T-cell (primary cell): ENCODE measurements around the gene CUL5. TPM values are rescaled to one million over a fixed set of nuclear protein-coding genes. Genes with fewer than 3 reads are reported as not detected.
A peak's percentile ranks its signal among the peaks of the same experiment; 100 is the strongest.

Source experiments
- ATAC-seq, 4 experiments: fragments of 200-7000 bp in 3 of 4; fragments of 150-1000 bp in 1 of 4; cut with Tn5 transposase; replicated peaks in 1 of 4; 1 replicate in 3 of 4; 2 replicates in 1 of 4; pipeline ENCODE4 v1.10.0; 2021; ENCODE audit warnings: moderate library complexity in 3 of 4, mild to moderate bottlenecking in 2 of 4, moderate number of reproducible peaks in 1 of 4
- CTCF ChIA-PET, 2 donors: fragments of 300-600 bp; sonication (Branson Sonifier 250); formaldehyde crosslinking; loops; one replicate each; lab custom pipeline; 2022; ENCODE audit warnings: antibody characterized with exemption in 2 of 2; lab: Charles Lee
- POLR2A ChIA-PET, 2 donors: fragments of 300-600 bp; sonication (Branson Sonifier 250); formaldehyde crosslinking; loops; one replicate each; lab custom pipeline; 2022; ENCODE audit warnings: antibody characterized with exemption in 2 of 2; lab: Charles Lee
- DNase-seq, 35 experiments: peaks; one replicate each; pipeline versions ENCODE4 v3.0.0 to v3.0.0-alpha.2; 2013 to 2023
- H3K27ac ChIP-seq: one replicate; pipeline ENCODE4 v1.5.1; 2013; ENCODE audit warnings: low read length
- H3K27me3 ChIP-seq, 2 experiments: replicated peaks in 1 of 2; 1 replicate in 1 of 2; 2 replicates in 1 of 2; pipeline versions ENCODE4 v1.6.1 to v1.7.0; 2013; ENCODE audit warnings: low read length in 1 of 2, mixed read lengths in 1 of 2; ENCODE audit not compliant: control insufficient read depth in 2 of 2, insufficient read depth in 2 of 2; ENCODE audit errors: extremely low read depth in 1 of 2
- H3K36me3 ChIP-seq, 2 donors: 1 replicate in 1 of 2; 2 replicates in 1 of 2; pipeline versions ENCODE4 v1.6.1 to v1.7.0; 2013; ENCODE audit warnings: low read length in 1 of 2; ENCODE audit not compliant: control insufficient read depth in 2 of 2, insufficient read depth in 1 of 2; ENCODE audit errors: extremely low read depth in 1 of 2
- H3K4me1 ChIP-seq, 2 experiments: 1 replicate in 1 of 2; 2 replicates in 1 of 2; pipeline versions ENCODE4 v1.6.1 to v1.7.0; 2013; ENCODE audit warnings: low read length in 2 of 2, mixed read lengths in 1 of 2; ENCODE audit not compliant: insufficient read depth in 2 of 2, control insufficient read depth in 1 of 2; ENCODE audit errors: extremely low read depth in 1 of 2
- H3K4me3 ChIP-seq, 2 donors: 1 replicate in 1 of 2; 2 replicates in 1 of 2; pipeline versions ENCODE4 v1.5.1 to v1.7.0; 2013; ENCODE audit warnings: mild to moderate bottlenecking in 2 of 2, low read length in 1 of 2, moderate library complexity in 1 of 2; ENCODE audit not compliant: control insufficient read depth in 1 of 2; ENCODE audit errors: extremely low read depth in 1 of 2
- H3K9me3 ChIP-seq: 2 replicates; pipeline ENCODE4 v1.7.0; 2013
- H3K27ac Mint-ChIP-seq, 2 donors: one replicate each; pipeline ENCODE4 v1.8.0; 2020 to 2021; ENCODE audit warnings: mild to moderate bottlenecking in 2 of 2, mixed read lengths in 2 of 2
- H3K27me3 Mint-ChIP-seq, 2 donors: one replicate each; pipeline ENCODE4 v1.8.0; 2021 to 2022; ENCODE audit warnings: mixed read lengths in 2 of 2
- H3K36me3 Mint-ChIP-seq: one replicate; pipeline ENCODE4 v1.8.0; 2021; ENCODE audit warnings: mixed read lengths
- H3K4me1 Mint-ChIP-seq, 3 donors: one replicate each; pipeline ENCODE4 v1.8.0; 2020 to 2022; ENCODE audit warnings: mixed read lengths in 3 of 3, mild to moderate bottlenecking in 1 of 3
- H3K4me3 Mint-ChIP-seq, 3 donors: one replicate each; pipeline ENCODE4 v1.8.0; 2020 to 2022; ENCODE audit warnings: mild to moderate bottlenecking in 3 of 3, mixed read lengths in 3 of 3, moderate library complexity in 3 of 3
- H3K9me3 Mint-ChIP-seq, 3 donors: one replicate each; pipeline ENCODE4 v1.8.0; 2020 to 2022; ENCODE audit warnings: mixed read lengths in 3 of 3
- WGBS: methylation state at CpG from one replicate; pipeline ENCODE4 v1.1.5; 2013; ENCODE audit warnings: missing lambda C conversion rate; ENCODE audit not compliant: insufficient coverage; 5-methylcytosine and 5-hydroxymethylcytosine counted together
- total RNA-seq, 35 experiments: library from RNA in 6 of 35; stranded (reverse) in 6 of 35; fragments of 120-200 nt in 1 of 35; gene quantifications; one replicate each; pipeline versions ENCODE4 v1.2.1 to v1.2.4 and lab custom pipeline; 2013 to 2026

The CUL5 gene
- total RNA-seq: 10 to 100 TPM; 36.2 to 50.6 (median 42.7) TPM
- 33.1 TPM for total RNA-seq (2013)
- 41.9 to 124 (median 80.7) reads per million in 29 experiments for total RNA-seq (lab: John Stamatoyannopoulos, UW)

GRCh38 chr11:108008656-108009496 is at the start of gene CUL5:
Gene CUL5, plus strand, starts transcription at chr11:108008898. Its CDS starts 451 bp downstream, at chr11:108009349.
- no peaks in the 10 kb centered on the region for H3K36me3 Mint-ChIP-seq
- peaks cover 5 to 23% (median 12%) of the 10 kb centered on the region in 3 donors for H3K4me1 Mint-ChIP-seq
- CTCF ChIA-PET: interaction anchor here in 1 of 2 donors (0.7 to 1.9 kb wide), 13 partner anchors 9 to 656 kb away, joined by 3 to 13 read pairs (median 5); partner anchors contain the start of genes CWF19L2 and DDX10
- under 1% methylated on average over 72 of the region's 72 CpGs for WGBS
- peak within 1 kb of the TSS; percentile 93 to 95 for H3K27ac Mint-ChIP-seq
- no peaks in the 10 kb centered on the region for H3K9me3 Mint-ChIP-seq
- no peaks in the 10 kb centered on the region for H3K36me3 ChIP-seq
- peak within 1 kb of the TSS; percentile 99 for H3K4me3 ChIP-seq
- H3K4me1 ChIP-seq: peaks cover 20 to 23% of the 10 kb centered on the region in 2 experiments
- no peaks in the 10 kb centered on the region for H3K27me3 Mint-ChIP-seq
- peak within 1 kb of the TSS in 2 of 3 donors; percentile 98 to 99 for H3K4me3 Mint-ChIP-seq
- DNase-seq (peak; percentile 78 to 94 (median 85)), ATAC-seq (peak; percentile 88 to 92 (median 90))
- H3K27me3 ChIP-seq: no peaks in the 10 kb centered on the region
- H3K9me3 ChIP-seq: no peaks in the 10 kb centered on the region
- POLR2A ChIA-PET: interaction anchor here (0.5 to 1.2 kb wide), 3 partner anchors 126 to 656 kb away, joined by 4 to 7 read pairs (median 5); partner anchors contain the start of genes CWF19L2 (in 1 of the 2) and DDX10 (in 1 of the 2)
- peak within 1 kb of the TSS; percentile 97 for H3K27ac ChIP-seq

DNA sequence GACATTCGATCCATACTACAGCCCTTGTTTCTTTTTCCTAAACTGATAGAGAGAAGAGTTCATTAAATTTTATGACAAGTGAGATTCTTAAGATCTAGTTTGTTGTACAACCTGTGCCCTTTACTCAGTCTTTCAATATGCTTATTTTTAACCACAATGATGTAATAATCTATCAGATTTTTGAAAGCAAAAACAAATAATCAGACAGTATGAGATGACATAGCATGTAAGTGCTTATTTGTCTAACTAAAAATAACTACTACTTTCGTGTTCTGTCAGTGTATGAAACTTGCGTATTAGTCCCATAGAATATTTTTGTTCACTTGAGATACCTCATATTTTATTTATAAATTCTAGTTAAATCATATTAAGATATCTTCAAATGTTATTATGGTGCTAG is 47.2 kb upstream of the CUL5 start:
- DNase-seq (no peak), ATAC-seq (no peak)
- no peaks in the 10 kb centered on the region for H3K36me3 Mint-ChIP-seq
- no peak overlapping the region for H3K4me3 Mint-ChIP-seq
- Histone ChIP-seq H3K4me3 (no peak overlapping the region), H3K4me1 (no peaks in the 10 kb centered on the region), H3K27ac (no peak overlapping the region), H3K9me3 (no peaks in the 10 kb centered on the region), H3K27me3 (no peaks in the 10 kb centered on the region), H3K36me3 (no peaks in the 10 kb centered on the region)
- WGBS: no CpG with 5 or more reads among the region's 3 CpGs
- POLR2A ChIA-PET: no interaction called here
- H3K27me3 Mint-ChIP-seq: peaks cover 14 to 18% of the 10 kb centered on the region in 2 donors
- CTCF ChIA-PET: no interaction called here
- no peaks in the 10 kb centered on the region for H3K9me3 Mint-ChIP-seq
- no peaks in the 10 kb centered on the region for H3K4me1 Mint-ChIP-seq
- no peak overlapping the region for H3K27ac Mint-ChIP-seq

GRCh38 chr11:107962181-107962580 is 46.5 kb upstream of the CUL5 start:
- H3K4me3 ChIP-seq: no peak overlapping the region
- Mint-ChIP-seq H3K27ac (no peak overlapping the region), H3K27me3 (peaks cover 9 to 13% of the 10 kb centered on the region in 2 donors), H3K9me3 (no peaks in the 10 kb centered on the region), H3K4me1 (no peaks in the 10 kb centered on the region), H3K36me3 (no peaks in the 10 kb centered on the region), H3K4me3 (no peak overlapping the region)
- no peaks in the 10 kb centered on the region for H3K9me3 ChIP-seq
- H3K36me3 ChIP-seq: no peaks in the 10 kb centered on the region
- POLR2A ChIA-PET: no interaction called here
- CTCF ChIA-PET: no interaction called here
- WGBS: no CpG with 5 or more reads among the region's 1 CpG
- H3K27ac ChIP-seq: no peak overlapping the region
- H3K27me3 ChIP-seq: no peaks in the 10 kb centered on the region
- DNase-seq (no peak), ATAC-seq (no peak)
- no peaks in the 10 kb centered on the region for H3K4me1 ChIP-seq

- Histone ChIP-seq H3K27ac (no peak overlapping the region), H3K27me3 (no peaks in the 10 kb centered on the region), H3K4me3 (no peak overlapping the region), H3K36me3 (no peaks in the 10 kb centered on the region), H3K4me1 (no peaks in the 10 kb centered on the region), H3K9me3 (no peaks in the 10 kb centered on the region)
- Mint-ChIP-seq H3K4me3 (no peak overlapping the region), H3K27me3 (peaks cover 5 to 8% of the 10 kb centered on the region in 2 donors), H3K9me3 (no peaks in the 10 kb centered on the region), H3K27ac (no peak overlapping the region), H3K36me3 (no peaks in the 10 kb centered on the region), H3K4me1 (no peaks in the 10 kb centered on the region)
- ATAC-seq: no peak
- DNase-seq: no peak
- WGBS: 72% methylated on average over 4 of the region's 8 CpGs
- ChIA-PET CTCF (no interaction called here), POLR2A (no interaction called here)
Observed at GRCh38 chr11:107963091-107963490, 45.6 kb upstream of the CUL5 start.

DNA sequence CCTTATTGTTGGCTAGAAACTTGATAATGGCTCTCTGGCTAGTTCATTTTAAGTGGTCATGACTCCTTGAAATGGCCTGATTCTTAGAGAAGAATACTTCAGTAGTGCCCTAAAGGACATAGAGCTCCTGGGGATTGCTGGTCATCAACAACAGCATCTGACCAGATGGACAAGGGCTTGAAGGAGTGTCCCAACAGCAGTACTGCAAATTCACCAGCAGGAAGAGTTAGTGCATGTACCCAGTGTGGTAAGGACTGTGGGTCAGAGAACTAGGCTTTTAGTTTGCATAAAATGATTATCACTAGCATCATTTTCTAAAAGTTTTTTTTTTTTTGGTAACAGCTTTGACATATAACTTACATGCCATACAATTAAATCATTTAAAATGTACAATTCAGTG is 39.5 kb upstream of the CUL5 start:
- Histone ChIP-seq H3K36me3 (no peaks in the 10 kb centered on the region), H3K27ac (no peak overlapping the region), H3K9me3 (no peaks in the 10 kb centered on the region), H3K27me3 (peaks cover 0 to 7% of the 10 kb centered on the region in 2 experiments), H3K4me1 (no peaks in the 10 kb centered on the region), H3K4me3 (no peak overlapping the region)
- peak overlapping the region in 1 of 2 donors; percentile 24 for H3K27ac Mint-ChIP-seq
- H3K9me3 Mint-ChIP-seq: no peaks in the 10 kb centered on the region
- DNase-seq (no peak), ATAC-seq (no peak)
- H3K4me1 Mint-ChIP-seq: no peaks in the 10 kb centered on the region
- H3K36me3 Mint-ChIP-seq: no peaks in the 10 kb centered on the region
- ChIA-PET CTCF (interaction anchor here (0.6 kb wide), 2 partner anchors 160 to 361 kb away, joined by 3 read pairs; no protein-coding TSS in a partner anchor), POLR2A (no interaction called here)
- H3K4me3 Mint-ChIP-seq: no peak overlapping the region
- H3K27me3 Mint-ChIP-seq: peaks cover 0 to 4% of the 10 kb centered on the region in 2 donors

DNA sequence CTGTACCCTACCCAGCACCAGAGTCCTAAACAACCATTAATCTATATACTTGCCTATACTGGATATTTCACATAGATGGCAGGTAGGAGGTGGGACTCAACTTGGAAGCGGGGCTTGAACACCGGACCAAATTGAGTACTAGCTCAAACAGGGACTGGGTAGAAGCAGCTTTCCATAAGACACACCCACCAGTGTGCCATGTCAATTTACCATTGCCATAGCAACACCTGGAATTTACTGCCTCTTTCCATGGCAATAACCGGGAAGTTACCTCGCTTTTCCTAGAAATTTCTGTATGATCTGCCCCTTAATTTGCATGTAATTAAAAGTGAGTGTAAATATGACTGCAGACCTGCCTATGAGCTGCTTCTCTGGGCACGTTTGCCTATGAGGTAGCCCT is 38.6 kb upstream of the CUL5 start:
- CTCF ChIA-PET: interaction anchor here (0.6 kb wide), 2 partner anchors 161 to 362 kb away, joined by 3 read pairs; no protein-coding TSS in a partner anchor
- ATAC-seq (no peak), DNase-seq (no peak)
- no peaks in the 10 kb centered on the region for H3K4me1 ChIP-seq
- Mint-ChIP-seq H3K4me3 (no peak overlapping the region), H3K4me1 (no peaks in the 10 kb centered on the region), H3K9me3 (no peaks in the 10 kb centered on the region), H3K27ac (no peak overlapping the region), H3K27me3 (peaks cover 0 to 4% of the 10 kb centered on the region in 2 donors), H3K36me3 (no peaks in the 10 kb centered on the region)
- no peaks in the 10 kb centered on the region for H3K36me3 ChIP-seq
- H3K4me3 ChIP-seq: no peak overlapping the region
- no CpG with 5 or more reads among the region's 5 CpGs for WGBS
- POLR2A ChIA-PET: interaction anchor here in 1 of 2 donors (0.6 kb wide), 1 partner anchor 19 kb away, joined by 4 read pairs; no protein-coding TSS in a partner anchor
- peaks cover 0 to 7% of the 10 kb centered on the region in 2 experiments for H3K27me3 ChIP-seq
- no peaks in the 10 kb centered on the region for H3K9me3 ChIP-seq
- H3K27ac ChIP-seq: no peak overlapping the region
